C4-2B (cell line): ENCODE results near the gene UNKL.

ENCODE experiments used
- CTCF ChIP-seq: fragments of 450-650 bp; conservative IDR thresholded peaks from 2 replicates; pipeline ENCODE4 v1.5.1; 2017; ENCODE audit warnings: mild to moderate bottlenecking
- ZFX ChIP-seq: fragments of 450-650 bp; IDR thresholded peaks from 2 replicates; pipeline ENCODE4 v1.6.1; 2017

GRCh38 chr16:1398826-1399581 is 15.5 kb downstream of the UNKL start:
- TF ChIP-seq CTCF (no peak), ZFX (no peak)
